Neural cell (in vitro differentiated cells): ENCODE measurements around the gene GRIK3.

Experiments
- MXI1 ChIP-seq: fragments of 450-650 bp; conservative IDR thresholded peaks from 2 replicates; pipeline ENCODE4 v1.6.1; 2014; ENCODE audit warnings: antibody characterized with exemption, mild to moderate bottlenecking; ENCODE audit not compliant: poor library complexity, severe bottlenecking
- POLR2AphosphoS5 ChIP-seq: IDR thresholded peaks from 2 replicates; pipeline ENCODE4 v1.6.1; 2012
- RAD21 ChIP-seq: fragments of 450-650 bp; conservative IDR thresholded peaks from 2 replicates; pipeline ENCODE4 v1.6.1; 2014; ENCODE audit warnings: antibody characterized with exemption, mild to moderate bottlenecking, moderate library complexity
- TF ChIP-seq, protein P1 (sequence below): fragments of 450-650 bp; IDR thresholded peaks from 2 replicates; pipeline ENCODE4 v1.5.1; 2014; ENCODE audit warnings: antibody characterized with exemption, mild to moderate bottlenecking, moderate library complexity; ENCODE audit not compliant: poor library complexity, severe bottlenecking

DNA sequence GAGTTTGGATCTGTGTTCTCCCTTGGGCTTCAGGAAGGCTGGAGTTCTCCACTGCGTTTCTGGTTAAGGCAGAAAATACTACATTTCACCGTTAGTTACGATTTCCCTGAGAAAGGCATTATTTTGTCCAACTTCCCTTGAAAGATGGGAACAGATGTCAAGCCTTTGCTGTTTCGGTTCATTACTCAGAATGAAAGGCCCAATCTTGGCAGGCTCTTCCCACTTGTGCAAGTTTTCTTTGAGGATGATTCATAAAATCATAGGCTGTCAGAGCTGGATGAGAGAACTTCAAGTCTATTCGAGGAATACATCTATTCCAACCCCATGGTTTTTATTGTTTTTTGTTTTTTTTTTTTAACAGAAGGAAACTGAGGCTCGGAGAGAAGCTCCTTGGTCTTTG, 205.2 kb downstream of the GRIK3 start:
- TF ChIP-seq, protein P1, sequence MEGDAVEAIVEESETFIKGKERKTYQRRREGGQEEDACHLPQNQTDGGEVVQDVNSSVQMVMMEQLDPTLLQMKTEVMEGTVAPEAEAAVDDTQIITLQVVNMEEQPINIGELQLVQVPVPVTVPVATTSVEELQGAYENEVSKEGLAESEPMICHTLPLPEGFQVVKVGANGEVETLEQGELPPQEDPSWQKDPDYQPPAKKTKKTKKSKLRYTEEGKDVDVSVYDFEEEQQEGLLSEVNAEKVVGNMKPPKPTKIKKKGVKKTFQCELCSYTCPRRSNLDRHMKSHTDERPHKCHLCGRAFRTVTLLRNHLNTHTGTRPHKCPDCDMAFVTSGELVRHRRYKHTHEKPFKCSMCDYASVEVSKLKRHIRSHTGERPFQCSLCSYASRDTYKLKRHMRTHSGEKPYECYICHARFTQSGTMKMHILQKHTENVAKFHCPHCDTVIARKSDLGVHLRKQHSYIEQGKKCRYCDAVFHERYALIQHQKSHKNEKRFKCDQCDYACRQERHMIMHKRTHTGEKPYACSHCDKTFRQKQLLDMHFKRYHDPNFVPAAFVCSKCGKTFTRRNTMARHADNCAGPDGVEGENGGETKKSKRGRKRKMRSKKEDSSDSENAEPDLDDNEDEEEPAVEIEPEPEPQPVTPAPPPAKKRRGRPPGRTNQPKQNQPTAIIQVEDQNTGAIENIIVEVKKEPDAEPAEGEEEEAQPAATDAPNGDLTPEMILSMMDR = no peak
- TF ChIP-seq MXI1 = no peak
- TF ChIP-seq RAD21 = no peak
- TF ChIP-seq POLR2AphosphoS5 = no peak
